ENCODE measurements around the gene STIP1.
"Not testable (repeated sequence)": the region's sequence is repeated elsewhere in the genome, so short reads cannot be mapped to it uniquely, and the experiment has no call there.

Gene STIP1

GRCh38 chr11:64240435-64241240, 54.7 kb downstream of the STIP1 start, which contains the start of gene FKBP2:
FKBP2 (plus strand) TSS chr11:64241095; CDS start chr11:64242388, 1,293 bp downstream.
- peak; percentile 99 for DNase-seq

GRCh38 chr11:64241241-64241490, 55.2 kb downstream of the STIP1 start:
- DNase-seq = peak; percentile 100

DNA sequence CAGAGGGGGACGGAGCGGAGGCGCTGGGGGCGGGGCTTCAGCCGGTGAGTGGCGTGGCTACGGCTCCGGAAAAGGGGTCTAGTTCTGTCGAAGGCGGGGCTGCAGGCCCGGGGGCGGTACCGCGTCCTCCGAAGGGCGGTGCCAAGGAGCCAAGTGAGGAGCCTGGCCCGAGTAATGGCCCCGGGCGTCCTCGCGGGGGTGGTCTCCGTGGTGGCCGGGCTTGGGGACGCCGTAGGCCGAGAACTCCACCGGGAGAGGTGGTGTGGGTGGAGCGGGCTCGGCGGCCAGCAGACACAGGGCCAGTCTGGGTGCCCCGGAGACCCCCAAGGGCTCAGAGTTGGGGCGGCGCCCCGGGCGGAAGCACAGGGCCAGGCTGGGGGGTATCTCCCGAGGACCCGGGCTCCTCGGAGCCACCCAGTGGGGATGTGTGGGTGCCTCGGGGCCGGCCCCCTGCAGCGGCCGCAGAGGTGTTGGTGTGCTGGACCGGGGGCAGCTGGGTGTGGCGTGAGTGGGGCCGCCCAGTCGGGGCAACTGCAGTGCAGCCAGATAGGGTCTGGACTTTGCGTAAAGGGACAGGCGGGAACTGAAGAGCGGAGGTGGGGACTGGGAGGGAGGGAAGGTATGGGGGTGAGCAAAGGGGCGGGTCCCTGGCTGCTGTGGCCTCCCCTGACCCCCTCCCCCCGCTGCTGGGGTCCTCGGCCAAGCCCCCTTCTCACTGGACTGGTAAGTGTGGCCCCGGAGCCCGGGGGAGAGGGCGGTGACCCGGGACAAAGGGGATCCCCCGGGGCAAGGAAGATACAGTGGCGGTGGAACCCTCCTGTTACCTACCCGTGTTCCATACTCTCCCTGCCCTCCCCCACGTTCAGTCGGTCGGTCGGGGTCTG, 55.8 kb downstream of the STIP1 start:
- DNase-seq = peak; percentile 72

GRCh38 chr11:64243236-64243854, 57.4 kb downstream of the STIP1 start:
- DNase-seq = no peak

DNA sequence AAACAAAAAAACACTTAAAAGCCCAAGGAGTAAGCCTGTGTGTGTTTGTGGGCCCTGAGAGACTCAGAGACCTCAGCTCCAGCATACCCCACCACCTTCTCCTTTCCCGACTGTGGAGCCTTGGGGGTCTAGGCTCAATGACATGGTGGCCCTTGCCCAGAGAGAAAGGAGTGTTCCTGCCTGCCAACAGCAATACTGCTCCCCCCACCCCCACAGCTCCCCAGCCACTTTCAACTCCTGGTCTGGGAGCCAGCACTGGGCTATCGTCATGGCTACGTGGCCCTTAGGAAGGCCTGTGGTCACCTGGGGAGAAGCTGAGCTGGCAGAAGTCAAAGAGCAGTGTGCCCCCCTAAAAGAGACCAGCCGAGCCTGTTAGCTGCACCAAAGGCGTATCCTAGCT, 58.1 kb downstream of the STIP1 start:
- no peak for DNase-seq

DNA sequence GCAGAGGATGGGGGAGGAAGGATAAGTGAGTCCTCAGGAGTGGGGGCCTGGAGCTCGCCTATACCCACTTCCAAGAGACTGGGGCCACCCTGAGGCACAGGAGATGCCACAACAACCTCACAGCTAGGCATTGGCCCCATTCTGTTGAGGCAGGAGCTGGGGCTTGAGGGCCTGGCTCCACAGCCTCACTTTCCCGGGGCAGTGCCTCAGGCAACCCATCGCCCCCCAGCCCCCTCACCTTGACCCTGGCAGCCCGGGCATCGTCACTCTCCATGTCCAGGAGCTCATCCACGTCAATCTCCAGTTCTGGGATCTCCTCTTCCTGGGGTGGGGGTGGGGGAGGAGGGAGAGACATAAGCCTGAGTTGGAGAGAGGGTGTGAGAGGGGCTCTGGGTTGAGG, 59.0 kb downstream of the STIP1 start:
- no peak for DNase-seq

DNA sequence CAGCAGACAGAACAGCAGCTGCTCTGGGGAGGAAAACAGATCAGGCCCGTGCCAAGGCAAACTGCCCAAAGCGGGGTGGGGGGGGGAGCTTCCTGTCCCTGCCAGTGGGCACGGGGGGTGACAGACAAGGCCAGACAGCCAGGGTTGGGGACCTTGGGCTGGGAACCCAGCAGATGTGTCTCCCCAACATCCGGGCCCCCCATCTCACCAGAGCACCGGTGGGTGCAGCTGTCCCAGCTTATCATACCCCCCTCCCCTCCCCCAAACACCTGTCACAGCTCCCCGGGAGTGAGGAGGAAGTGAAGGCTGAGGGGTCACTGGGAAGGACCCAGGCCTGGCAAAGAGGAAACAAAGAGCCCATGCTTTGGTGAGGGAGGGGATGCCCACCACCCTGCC, 59.4 kb downstream of the STIP1 start:
- DNase-seq = peak; percentile 87

GRCh38 chr11:64245797-64246620, 60.0 kb downstream of the STIP1 start:
- DNase-seq = no peak

DNA sequence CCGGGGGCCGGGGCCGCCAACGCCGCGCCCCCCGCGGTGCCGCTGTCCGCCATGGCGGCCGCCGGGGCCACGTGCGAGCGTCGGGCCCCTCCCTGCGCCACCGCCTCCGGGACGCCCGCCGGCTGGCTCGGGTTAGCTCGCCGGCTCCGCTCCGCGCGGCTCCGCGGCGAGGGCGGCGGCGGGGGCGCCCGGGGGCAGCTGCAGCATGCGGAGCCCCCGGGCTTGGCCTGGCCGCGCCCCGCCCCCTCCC, 60.6 kb downstream of the STIP1 start:
- DNase-seq = not testable (repeated sequence)

GRCh38 chr11:64246871-64247728, 61.1 kb downstream of the STIP1 start, which contains the start of gene PPP1R14B:
PPP1R14B (minus strand) TSS chr11:64246943; CDS start chr11:64246673, 270 bp downstream.
- DNase-seq = peak; percentile 94

DNA sequence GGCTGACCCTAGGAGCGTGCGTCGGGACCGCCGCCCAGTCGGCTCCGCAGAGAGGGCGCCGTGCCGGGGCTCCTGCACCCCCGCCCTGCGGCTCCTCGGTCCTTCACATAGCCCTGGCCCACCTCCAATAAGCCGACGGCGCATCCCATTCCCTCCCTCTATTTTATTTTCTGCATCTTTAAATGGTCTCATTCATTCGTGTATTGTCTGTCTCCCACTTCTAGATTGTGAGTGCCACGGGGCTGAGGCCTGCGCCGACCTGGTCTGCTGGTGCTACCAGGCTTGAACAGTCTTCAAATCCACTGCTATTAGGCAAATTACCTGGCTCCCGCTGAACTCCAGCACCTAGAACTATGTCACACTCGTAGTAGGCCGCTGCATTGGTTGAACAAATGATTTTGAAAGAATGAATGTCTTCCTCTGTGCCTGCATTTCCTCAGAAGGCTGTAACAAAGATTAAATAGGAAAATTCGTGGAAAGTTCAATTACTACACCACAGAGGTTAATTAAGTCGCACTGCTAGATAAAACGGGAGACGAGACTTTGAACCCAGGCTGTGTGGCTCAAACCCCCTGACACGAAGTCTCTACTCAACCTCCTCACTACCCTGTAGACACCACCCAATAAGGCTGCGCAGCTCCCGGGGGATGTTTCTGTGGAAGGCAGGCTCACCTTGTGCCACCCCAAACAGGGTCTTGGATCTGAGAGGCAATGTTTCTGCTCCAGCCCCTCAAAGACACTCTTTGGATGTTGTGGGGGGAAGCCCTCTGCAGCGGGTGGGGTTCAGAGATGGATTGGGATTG, 62.0 kb downstream of the STIP1 start:
- DNase-seq = no peak

GRCh38 chr11:64248578-64248977, 62.6 kb downstream of the STIP1 start:
- DNase-seq = no peak

DNA sequence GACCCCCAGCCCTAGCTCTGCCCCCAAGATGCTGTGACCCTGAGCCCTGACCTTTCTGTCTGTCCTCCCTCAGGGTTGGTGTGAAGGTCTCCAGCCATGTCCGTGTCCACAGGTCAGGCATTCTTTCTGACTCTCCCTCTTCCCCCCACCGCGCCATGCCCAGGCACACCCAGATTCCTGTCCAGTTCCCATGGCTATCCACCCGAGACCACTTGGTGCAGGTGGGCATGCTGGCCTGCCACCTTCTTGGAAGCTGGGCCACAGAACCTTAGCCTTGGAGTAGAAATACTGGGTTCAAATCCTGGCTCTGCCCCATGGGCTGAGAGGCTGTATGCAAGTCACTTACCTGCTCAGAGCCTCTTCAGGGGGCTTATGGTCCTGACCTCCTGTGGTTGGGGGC, 63.1 kb downstream of the STIP1 start:
- DNase-seq = no peak

DNA sequence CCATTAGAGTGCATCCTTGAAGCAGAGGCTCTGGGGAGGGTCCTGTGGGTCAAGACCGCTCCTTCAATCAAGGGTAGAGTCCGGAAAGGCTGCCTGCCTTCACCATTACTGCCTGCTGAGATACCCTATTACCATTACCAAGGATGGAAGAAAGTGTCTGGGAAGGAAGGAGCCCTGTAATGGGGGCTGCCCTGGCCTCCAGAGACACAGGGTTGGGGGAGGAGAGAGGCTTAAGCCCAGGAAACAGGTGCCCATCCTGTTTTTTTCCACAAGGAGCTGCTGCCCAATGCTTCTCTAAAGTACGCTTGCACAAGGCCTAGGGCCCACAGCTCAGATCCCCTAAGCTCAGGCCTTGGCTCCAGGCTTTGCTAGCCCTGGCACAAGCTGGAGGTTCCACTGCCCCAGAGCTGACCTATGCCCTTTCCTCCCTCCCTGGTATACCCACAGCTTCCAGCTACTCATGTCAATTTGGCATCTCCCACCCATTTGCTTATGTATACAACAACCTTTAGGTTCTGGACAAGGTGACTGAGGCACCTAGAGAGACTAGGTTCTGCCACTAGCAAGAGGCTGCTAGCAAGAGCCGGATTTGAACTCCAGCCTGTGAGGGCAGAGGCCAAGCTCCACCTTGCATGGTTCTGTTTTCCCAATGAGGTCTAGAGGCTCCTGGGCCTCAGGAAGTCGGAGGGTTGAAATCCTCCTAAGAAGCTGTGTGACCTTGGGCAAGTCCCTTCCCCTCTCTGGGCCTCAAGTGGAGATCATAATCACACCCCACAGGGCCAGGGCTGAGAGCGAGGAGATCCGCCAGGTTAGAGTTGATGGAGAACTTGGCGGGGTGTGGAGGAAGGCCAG, 63.8 kb downstream of the STIP1 start:
- DNase-seq = no peak

DNA sequence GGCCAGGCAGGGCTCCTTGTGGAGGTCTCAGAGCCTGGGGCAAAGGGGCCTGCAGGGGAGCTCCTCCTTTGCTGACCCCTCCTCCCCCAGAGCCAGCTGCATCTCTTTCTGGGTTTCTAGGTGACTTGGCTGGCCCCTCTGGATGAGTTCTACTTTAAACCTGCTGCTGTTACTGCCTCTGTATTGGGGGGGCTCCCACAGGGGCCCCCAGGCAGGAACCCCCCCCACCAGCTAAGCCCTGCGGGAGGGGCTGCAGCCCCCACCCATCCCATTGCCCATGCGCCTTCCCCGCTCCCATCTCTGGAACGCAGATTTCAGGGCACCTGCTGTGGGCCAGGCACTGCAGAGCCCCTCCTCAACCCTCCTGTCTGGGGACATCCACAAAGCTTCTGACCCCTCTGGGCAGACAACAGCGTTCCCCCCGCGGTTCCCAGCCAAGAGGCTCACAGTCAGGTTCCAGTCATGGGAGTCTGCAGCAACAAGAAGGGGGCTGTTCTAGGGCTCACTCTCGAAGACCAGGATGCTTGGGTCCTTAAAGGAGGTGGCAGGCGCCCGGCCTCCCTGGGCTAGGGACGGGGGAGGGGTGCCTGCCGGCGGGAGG, 64.5 kb downstream of the STIP1 start:
- DNase-seq = no peak

DNA sequence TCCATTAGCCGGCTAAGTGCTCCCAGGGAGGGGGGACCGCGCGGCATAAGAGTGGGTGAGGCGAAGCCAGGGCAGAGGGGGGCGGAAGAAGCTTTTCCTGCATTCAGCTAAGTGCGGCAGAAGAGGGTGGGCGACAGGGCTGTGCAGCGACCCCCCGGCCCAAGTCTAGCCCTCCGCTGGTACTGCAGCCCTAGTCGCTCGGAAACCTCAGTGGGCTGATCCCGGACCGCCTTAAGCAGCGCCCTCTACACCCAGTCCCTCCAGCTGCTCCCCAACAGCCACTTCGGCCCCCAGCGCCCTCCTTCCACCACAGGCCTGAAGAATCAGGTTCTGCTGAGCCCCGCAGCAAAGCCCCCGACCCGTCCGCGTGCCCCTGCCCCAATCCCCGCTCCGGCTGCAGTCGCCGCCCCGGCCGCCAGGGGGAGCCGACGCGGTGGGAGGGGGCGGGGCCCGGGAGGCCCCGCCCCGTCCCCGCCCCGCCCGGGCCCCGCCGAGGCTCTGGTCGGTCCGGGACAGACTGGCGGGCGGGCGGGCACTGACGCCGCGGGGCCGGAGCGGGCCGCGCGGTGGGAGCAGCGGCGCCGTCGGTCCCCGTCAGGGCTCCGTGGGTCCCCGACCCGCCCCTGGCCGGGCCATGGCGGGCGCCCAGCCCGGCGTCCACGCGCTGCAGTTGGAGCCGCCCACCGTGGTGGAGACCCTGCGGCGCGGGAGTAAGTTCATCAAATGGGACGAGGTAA, 65.2 kb downstream of the STIP1 start, which contains the start of gene PLCB3:
Gene PLCB3 (plus strand): TSS at position 515 of the 737 bp plus-strand sequence. CDS start 120 bp downstream, at position 635.
- no peak for DNase-seq

DNA sequence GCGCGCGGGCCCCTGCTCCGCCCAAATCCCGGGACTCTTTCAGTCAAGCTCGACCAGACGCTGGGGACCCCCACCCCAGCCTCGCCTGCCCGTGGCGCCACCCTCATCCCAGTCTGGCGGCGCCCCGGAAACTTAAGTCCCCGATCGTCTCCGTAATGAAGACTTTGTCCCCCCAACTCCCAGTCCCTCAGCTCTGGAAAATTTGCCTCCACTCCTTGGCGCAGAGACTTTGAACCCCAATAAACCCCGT, 65.7 kb downstream of the STIP1 start:
- DNase-seq = no peak

GRCh38 chr11:64252003-64252872, 66.3 kb downstream of the STIP1 start:
- DNase-seq = no peak
